DND-41 (cell line): ENCODE data around the gene FCRL6.

Experiments
- ATAC-seq: fragments of 200-7000 bp; cut with Tn5 transposase; 3 replicates; pipeline ENCODE4 v1.9.1; 2021; ENCODE audit warnings: low read depth; ENCODE audit not compliant: insufficient read depth
- DNase-seq: peaks from one replicate; pipeline ENCODE4 v3.0.0-alpha.2; 2020
- H2AFZ ChIP-seq: 2 replicates; pipeline ENCODE4 v1.6.0; 2012; ENCODE audit warnings: low read depth, low read length
- H3K27ac ChIP-seq: 2 replicates; pipeline ENCODE4 v1.5.1; 2012; ENCODE audit warnings: low read length, inconsistent platforms
- H3K27me3 ChIP-seq: fragments of 200-600 bp; sonication (generic); 2 replicates; pipeline ENCODE4 v1.6.0; 2012; ENCODE audit warnings: low read length, mild to moderate bottlenecking, inconsistent platforms; ENCODE audit not compliant: insufficient read depth, poor library complexity
- H3K36me3 ChIP-seq: 2 replicates; pipeline ENCODE4 v1.5.1; 2012; ENCODE audit warnings: low read length, inconsistent platforms; ENCODE audit not compliant: insufficient read depth
- H3K4me1 ChIP-seq: 2 replicates; pipeline ENCODE4 v1.5.1; 2012; ENCODE audit warnings: mild to moderate bottlenecking, low read length; ENCODE audit not compliant: insufficient read depth
- H3K4me2 ChIP-seq: 2 replicates; pipeline ENCODE4 v1.6.0; 2012; ENCODE audit warnings: mild to moderate bottlenecking, moderate library complexity, low read length, inconsistent platforms; ENCODE audit not compliant: insufficient read depth
- H3K4me3 ChIP-seq, 2 experiments: fragments of 200-600 bp in 1 of 2; shearing (Covaris generic) in 1 of 2; 2 replicates each; pipeline ENCODE4 v1.5.1; 2012 to 2016; ENCODE audit warnings: inconsistent platforms in 2 of 2, low read length in 2 of 2, mild to moderate bottlenecking in 2 of 2, low read depth in 1 of 2, moderate library complexity in 1 of 2
- H3K79me2 ChIP-seq: 2 replicates; pipeline ENCODE4 v1.6.0; 2012; ENCODE audit warnings: low read length, inconsistent platforms; ENCODE audit not compliant: insufficient read depth
- H3K9ac ChIP-seq: 2 replicates; pipeline ENCODE4 v1.6.0; 2012; ENCODE audit warnings: low read depth, mild to moderate bottlenecking, inconsistent platforms, low read length, moderate library complexity
- H3K9me3 ChIP-seq: 2 replicates; pipeline ENCODE4 v1.5.1; 2012; ENCODE audit warnings: low read length, moderate library complexity, mild to moderate bottlenecking, inconsistent platforms; ENCODE audit not compliant: insufficient read depth, severe bottlenecking
- H4K20me1 ChIP-seq: 2 replicates; pipeline ENCODE4 v1.6.0; 2012; ENCODE audit warnings: low read length; ENCODE audit not compliant: insufficient read depth
- CTCF ChIP-seq: IDR thresholded peaks from 2 replicates; pipeline ENCODE4 v1.5.1; 2012; ENCODE audit warnings: borderline replicate concordance, low read length, moderate library complexity, mild to moderate bottlenecking; ENCODE audit not compliant: poor library complexity, severe bottlenecking; ENCODE audit errors: extremely low read depth
- EZH2 ChIP-seq: IDR thresholded peaks from 3 replicates; pipeline ENCODE4 v1.6.1; 2012; ENCODE audit warnings: borderline replicate concordance, low read depth, mild to moderate bottlenecking, moderate library complexity, low read length, inconsistent platforms; ENCODE audit not compliant: severe bottlenecking

The FCRL6 gene

DNA sequence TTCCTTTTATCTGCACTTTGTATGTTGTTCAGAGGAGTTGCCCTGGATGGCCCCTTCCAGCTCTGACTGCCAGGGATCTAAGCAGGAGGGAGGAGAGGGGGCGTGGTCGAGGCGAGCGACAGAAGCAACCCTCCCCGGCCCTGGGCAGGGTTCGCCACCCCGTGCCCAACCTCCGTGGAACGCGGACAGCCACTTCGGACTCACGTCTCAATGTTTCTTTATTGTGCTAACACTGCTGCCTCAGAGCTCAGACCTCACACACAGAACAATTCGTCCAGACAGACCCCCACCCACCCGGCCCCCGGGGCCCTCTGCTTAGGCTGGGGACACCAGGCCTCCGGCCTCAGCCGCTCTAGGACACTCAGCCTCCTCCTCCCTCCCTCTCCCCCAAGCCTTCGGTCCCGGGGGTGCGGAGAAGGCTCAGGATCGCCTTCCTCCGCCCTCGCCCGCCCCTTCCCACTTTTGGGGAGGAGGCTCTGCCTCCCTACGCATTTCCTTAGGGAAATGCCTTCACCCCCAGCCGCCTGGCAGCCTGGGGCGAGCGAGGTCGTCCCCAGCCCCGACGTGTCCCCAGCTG, 52.0 kb downstream of the FCRL6 start:
- H3K79me2 ChIP-seq, result no peaks in the 10 kb centered on the region
- no peaks in the 10 kb centered on the region for H3K36me3 ChIP-seq
- H3K27me3 ChIP-seq, result peaks cover 16% of the 10 kb centered on the region
- DNase-seq (no peak), ATAC-seq (no peak)
- no peak overlapping the region for H3K4me2 ChIP-seq
- H3K9me3 ChIP-seq, result no peaks in the 10 kb centered on the region
- no peak overlapping the region for H3K4me3 ChIP-seq
- no peak overlapping the region for H3K9ac ChIP-seq
- H2AFZ ChIP-seq, result no peak overlapping the region
- no peaks in the 10 kb centered on the region; the same call in none of the 2 replicates for H4K20me1 ChIP-seq
- H3K4me1 ChIP-seq, result no peaks in the 10 kb centered on the region
- TF ChIP-seq EZH2, result no peak
- no peak for TF ChIP-seq CTCF
- H3K27ac ChIP-seq, result no peak overlapping the region

GRCh38 chr1:159854693-159855192, 52.6 kb downstream of the FCRL6 start:
- H3K4me1 ChIP-seq, result no peaks in the 10 kb centered on the region
- DNase-seq, result no peak
- H3K4me3 ChIP-seq, result no peak overlapping the region
- H3K36me3 ChIP-seq, result no peaks in the 10 kb centered on the region
- H3K27ac ChIP-seq, result no peak overlapping the region
- H3K9me3 ChIP-seq, result no peaks in the 10 kb centered on the region
- H3K27me3 ChIP-seq, result peaks cover 15% of the 10 kb centered on the region
- H3K9ac ChIP-seq, result no peak overlapping the region
- no peak for ATAC-seq
- no peak overlapping the region for H2AFZ ChIP-seq
- H3K4me2 ChIP-seq, result no peak overlapping the region
- TF ChIP-seq EZH2 (no peak), CTCF (no peak)
- H3K79me2 ChIP-seq, result no peaks in the 10 kb centered on the region
- H4K20me1 ChIP-seq, result no peaks in the 10 kb centered on the region; the same call in none of the 2 replicates

GRCh38 chr1:159855709-159856108, 53.5 kb downstream of the FCRL6 start:
- Histone ChIP-seq H3K36me3 (no peaks in the 10 kb centered on the region), H3K4me2 (no peak overlapping the region), H3K9ac (no peak overlapping the region), H3K9me3 (no peaks in the 10 kb centered on the region), H3K4me1 (no peaks in the 10 kb centered on the region), H4K20me1 (no peaks in the 10 kb centered on the region; the same call in 1 of the 2 replicates), H2AFZ (no peak overlapping the region), H3K4me3 (no peak overlapping the region), H3K79me2 (no peaks in the 10 kb centered on the region), H3K27ac (no peak overlapping the region), H3K27me3 (peaks cover 13% of the 10 kb centered on the region)
- ATAC-seq, result no peak
- DNase-seq, result no peak
- TF ChIP-seq CTCF, result no peak
- TF ChIP-seq EZH2, result no peak

DNA sequence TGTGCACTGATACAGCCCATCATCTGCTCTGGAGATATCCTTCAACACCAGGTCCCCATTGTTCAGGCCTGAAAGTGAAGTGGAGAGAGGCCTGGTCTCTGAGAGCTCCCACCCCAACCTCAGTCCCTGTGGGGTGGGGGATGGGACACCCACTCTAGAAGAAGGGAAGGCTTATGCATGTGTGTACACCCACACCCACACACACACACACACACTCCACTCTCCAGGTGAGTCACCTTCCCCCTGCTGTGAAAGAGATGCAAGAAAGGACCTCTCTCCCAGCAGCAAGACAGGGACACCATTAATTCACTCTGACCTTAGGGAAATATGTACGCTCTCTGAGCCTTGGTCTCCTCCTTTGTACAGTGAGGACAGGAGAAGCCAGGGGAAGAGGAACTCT, 54.4 kb downstream of the FCRL6 start:
- TF ChIP-seq CTCF (no peak), EZH2 (no peak)
- H3K4me2 ChIP-seq, result no peak overlapping the region

More for the DNA sequence above, 54.4 kb downstream of the FCRL6 start:
- H4K20me1 ChIP-seq, result no peaks in the 10 kb centered on the region; the same call in 1 of the 2 replicates
- H3K79me2 ChIP-seq, result no peaks in the 10 kb centered on the region
- peaks cover 13% of the 10 kb centered on the region for H3K27me3 ChIP-seq
- no peak overlapping the region for H3K27ac ChIP-seq
- no peak for ATAC-seq
- DNase-seq, result no peak
- H3K4me3 ChIP-seq, result no peak overlapping the region
- no peak overlapping the region for H2AFZ ChIP-seq
- H3K4me1 ChIP-seq, result no peaks in the 10 kb centered on the region
- no peak overlapping the region for H3K9ac ChIP-seq
- no peaks in the 10 kb centered on the region for H3K9me3 ChIP-seq
- no peaks in the 10 kb centered on the region for H3K36me3 ChIP-seq
